Calu3 (cell line): ENCODE results near the gene RABAC1. TPM values are rescaled to one million over a fixed set of nuclear protein-coding genes. Genes with fewer than 3 reads are reported as not detected.
"Not testable (repeated sequence)": the region's sequence is repeated elsewhere in the genome, so short reads cannot be mapped to it uniquely, and the experiment has no call there.

Experiments
- BruUV-seq: library from RNA; stranded (reverse); fragments of 400-500 nt; replicated peaks from 2 replicates; lab custom pipeline; 2021; lab: Mats Ljungman, UMichigan
- CTCF ChIA-PET: fragments of 300-600 bp; sonication (Branson Sonifier 250); formaldehyde crosslinking; loops from one replicate; lab custom pipeline; 2022; ENCODE audit warnings: antibody characterized with exemption; lab: Charles Lee
- DNase-seq: peaks from one replicate; pipeline ENCODE4 v3.0.0; 2022
- H3K27ac Mint-ChIP-seq: one replicate; pipeline ENCODE4 v1.8.0; 2022; ENCODE audit warnings: mixed read lengths; ENCODE audit not compliant: unreplicated experiment
- H3K27me3 Mint-ChIP-seq: one replicate; pipeline ENCODE4 v1.8.0; 2022; ENCODE audit warnings: mixed read lengths; ENCODE audit not compliant: unreplicated experiment
- H3K36me3 Mint-ChIP-seq: one replicate; pipeline ENCODE4 v1.8.0; 2022; ENCODE audit warnings: mild to moderate bottlenecking, moderate library complexity, mixed read lengths; ENCODE audit not compliant: insufficient read depth, unreplicated experiment
- H3K4me1 Mint-ChIP-seq: one replicate; pipeline ENCODE4 v1.8.0; 2022; ENCODE audit warnings: mild to moderate bottlenecking, low read depth, mixed read lengths; ENCODE audit not compliant: unreplicated experiment
- H3K4me3 Mint-ChIP-seq: one replicate; pipeline ENCODE4 v1.8.0; 2022; ENCODE audit warnings: mild to moderate bottlenecking, low read depth, moderate library complexity, mixed read lengths; ENCODE audit not compliant: unreplicated experiment
- H3K9me3 Mint-ChIP-seq: one replicate; pipeline ENCODE4 v1.8.0; 2022; ENCODE audit warnings: low read depth, mixed read lengths; ENCODE audit not compliant: unreplicated experiment
- intact Hi-C: fragments of 100-400 bp; cut with micrococcal nuclease; formaldehyde crosslinking; loops from one replicate; pipeline ENCODE4 v1.10.0; 2022; ENCODE audit not compliant: unreplicated experiment
- total RNA-seq: library from RNA; stranded (reverse); gene quantifications from 2 replicates; pipeline ENCODE4 v1.2.3, GENCODE V29; 2022
- TF ChIP-seq, protein P1 (sequence below): fragments of 200-600 bp; IDR thresholded peaks from one replicate; pipeline ENCODE4 v1.8.0; 2022; ENCODE audit warnings: antibody characterized with exemption; ENCODE audit not compliant: unreplicated experiment

Gene RABAC1
- total RNA-seq, 1 experiment from 2014 or later, result 116 TPM

DNA sequence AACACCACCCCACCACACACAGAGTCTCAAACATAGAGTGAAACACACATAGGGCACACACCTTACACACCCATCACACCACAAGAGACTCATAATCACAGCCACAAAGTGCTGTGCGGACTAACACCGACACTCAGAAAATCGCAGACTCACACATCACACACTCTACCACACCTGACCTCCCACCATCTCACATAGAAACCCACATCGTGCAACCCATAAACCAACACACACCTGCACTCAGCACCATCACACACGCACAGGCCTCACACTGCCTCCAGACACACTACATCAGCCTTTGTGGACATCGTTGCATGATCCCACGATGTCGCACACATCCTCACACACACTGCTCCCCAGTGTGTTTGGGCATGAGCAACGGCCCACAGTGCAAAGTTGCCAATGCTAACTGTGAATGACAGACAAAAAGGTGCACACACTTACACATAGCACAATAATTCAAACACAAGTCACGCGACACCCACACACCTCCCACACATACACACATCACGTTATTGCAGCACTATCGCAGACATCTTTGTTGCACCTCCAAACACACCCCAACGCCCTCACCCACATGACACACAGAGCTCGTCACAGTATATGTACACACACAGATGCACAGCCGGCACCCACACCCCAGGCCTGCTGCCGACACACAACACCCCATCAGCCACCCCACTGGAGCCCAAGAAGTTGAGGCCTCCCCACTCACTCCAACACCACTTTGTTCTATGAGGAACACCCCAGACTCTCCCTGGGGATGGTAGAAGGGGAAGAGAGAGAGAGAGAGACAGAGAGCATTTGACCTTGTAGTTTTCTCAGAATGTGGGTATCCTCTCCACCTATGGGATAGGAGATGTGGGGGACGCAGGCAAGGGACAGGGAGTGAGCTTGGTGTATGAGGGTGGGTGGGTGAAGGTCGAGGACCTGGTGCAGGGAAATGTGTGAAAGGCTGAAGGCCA lies 36.2 kb upstream of the RABAC1 start:
- Mint-ChIP-seq H3K4me1 (peaks cover 20% of the 10 kb centered on the region), H3K27me3 (peaks cover 56% of the 10 kb centered on the region), H3K27ac (no peak overlapping the region), H3K4me3 (peak overlapping the region; percentile 2), H3K36me3 (peaks cover 8% of the 10 kb centered on the region), H3K9me3 (no peaks in the 10 kb centered on the region)
- BruUV-seq, result no TSS peak
- CTCF ChIA-PET, result interaction anchor here (1.1 kb wide), 1 partner anchor 11 kb away, joined by 3 read pairs; no protein-coding TSS in a partner anchor
- intact Hi-C loops, result loop anchor here (5.0 to 10.0 kb wide), 2 partner anchors 37 to 100 kb away; no protein-coding TSS in a partner anchor
- DNase-seq, result no peak
- TF ChIP-seq, protein P1, sequence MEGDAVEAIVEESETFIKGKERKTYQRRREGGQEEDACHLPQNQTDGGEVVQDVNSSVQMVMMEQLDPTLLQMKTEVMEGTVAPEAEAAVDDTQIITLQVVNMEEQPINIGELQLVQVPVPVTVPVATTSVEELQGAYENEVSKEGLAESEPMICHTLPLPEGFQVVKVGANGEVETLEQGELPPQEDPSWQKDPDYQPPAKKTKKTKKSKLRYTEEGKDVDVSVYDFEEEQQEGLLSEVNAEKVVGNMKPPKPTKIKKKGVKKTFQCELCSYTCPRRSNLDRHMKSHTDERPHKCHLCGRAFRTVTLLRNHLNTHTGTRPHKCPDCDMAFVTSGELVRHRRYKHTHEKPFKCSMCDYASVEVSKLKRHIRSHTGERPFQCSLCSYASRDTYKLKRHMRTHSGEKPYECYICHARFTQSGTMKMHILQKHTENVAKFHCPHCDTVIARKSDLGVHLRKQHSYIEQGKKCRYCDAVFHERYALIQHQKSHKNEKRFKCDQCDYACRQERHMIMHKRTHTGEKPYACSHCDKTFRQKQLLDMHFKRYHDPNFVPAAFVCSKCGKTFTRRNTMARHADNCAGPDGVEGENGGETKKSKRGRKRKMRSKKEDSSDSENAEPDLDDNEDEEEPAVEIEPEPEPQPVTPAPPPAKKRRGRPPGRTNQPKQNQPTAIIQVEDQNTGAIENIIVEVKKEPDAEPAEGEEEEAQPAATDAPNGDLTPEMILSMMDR, result no peak

DNA sequence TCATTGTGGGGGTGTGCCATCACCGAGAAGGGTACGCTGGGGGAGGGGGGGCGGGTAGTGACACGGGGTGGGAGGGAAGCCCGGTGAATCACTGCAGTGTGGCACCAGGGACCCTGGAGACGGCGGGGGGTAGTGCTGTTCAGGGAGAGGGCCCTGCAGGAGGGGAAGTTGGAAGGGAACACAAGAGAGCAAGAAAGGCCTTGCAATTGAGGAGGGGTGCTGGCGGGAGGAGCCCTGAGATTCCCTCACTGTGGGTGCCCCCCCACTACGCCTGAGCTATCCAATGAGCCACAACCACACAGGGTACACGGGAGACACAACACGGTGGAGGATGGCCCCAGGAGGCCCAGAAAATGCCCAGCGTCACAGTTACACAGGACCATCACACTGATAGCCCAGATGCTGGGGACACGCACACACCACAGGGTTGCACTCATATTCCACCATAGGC lies 35.4 kb upstream of the RABAC1 start:
- Mint-ChIP-seq H3K27me3 (peaks cover 49% of the 10 kb centered on the region), H3K4me3 (peak overlapping the region; percentile 2), H3K4me1 (peaks cover 14% of the 10 kb centered on the region), H3K27ac (no peak overlapping the region), H3K36me3 (peaks cover 8% of the 10 kb centered on the region), H3K9me3 (no peaks in the 10 kb centered on the region)
- no peak for DNase-seq
- TF ChIP-seq, protein P1, result no peak
- no TSS peak for BruUV-seq
- CTCF ChIA-PET, result interaction anchor here (0.8 to 1.7 kb wide), 2 partner anchors 25 to 40 kb away, joined by 4 to 11 read pairs; no protein-coding TSS in a partner anchor
- intact Hi-C loops, result loop anchor here (10.0 kb wide), 1 partner anchor 100 kb away; no protein-coding TSS in a partner anchor

DNA sequence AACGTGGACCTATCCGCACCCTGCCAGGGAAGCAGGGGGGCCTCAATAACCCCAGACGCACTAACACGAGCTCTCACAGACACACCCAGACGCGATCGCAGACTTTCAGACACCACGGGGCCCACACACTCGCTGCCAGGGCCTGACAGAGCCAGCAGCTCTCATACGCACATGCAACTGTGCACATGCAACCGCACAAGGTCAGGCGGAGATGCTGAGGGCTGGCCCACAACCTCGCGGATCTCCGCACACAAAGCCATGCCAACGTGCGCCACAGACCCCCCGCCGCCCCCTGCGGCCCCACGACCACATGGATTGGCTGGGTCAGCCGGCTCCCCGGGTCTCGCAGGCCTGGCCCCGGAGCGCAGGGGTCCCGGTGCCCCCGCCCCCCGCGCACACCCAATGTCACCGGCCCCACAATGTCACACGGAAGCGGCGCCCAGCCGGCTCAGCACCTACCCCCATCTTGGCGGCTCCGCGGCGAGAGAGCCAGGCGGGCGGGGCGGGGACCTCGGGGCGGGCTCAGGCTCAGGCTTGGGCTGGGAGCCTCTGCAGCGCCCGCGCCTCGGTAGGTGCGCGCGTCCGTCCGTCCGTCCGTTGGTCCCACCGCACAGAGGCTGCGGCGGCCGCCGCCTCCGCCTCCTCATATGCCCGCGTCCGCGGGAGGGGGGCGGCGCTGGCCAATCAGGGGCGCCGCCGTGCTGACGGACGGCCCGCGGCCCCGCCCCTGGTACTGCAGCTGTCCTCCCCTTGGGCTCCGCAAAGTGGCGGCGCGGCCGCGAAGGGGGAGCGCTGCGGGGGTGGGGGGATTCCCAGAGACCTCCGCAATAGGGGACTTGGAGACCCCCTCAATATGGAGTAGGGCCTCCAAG lies 34.7 kb upstream of the RABAC1 start, which contains the start of gene ATP1A3:
ATP1A3 (minus strand) TSS at position 619 of the 872 bp plus-strand sequence; CDS start at position 465, 154 bp downstream.
- intact Hi-C loops, result loop anchor here (10.0 kb wide), 1 partner anchor 101 kb away; no protein-coding TSS in a partner anchor
- no peak within 1 kb of the TSS for H3K27ac Mint-ChIP-seq
- TF ChIP-seq, protein P1, result no peak
- no TSS peak for BruUV-seq
- CTCF ChIA-PET, result interaction anchor here (0.8 to 1.7 kb wide), 2 partner anchors 26 to 41 kb away, joined by 4 to 11 read pairs; no protein-coding TSS in a partner anchor
- peaks cover 9% of the 10 kb centered on the region for H3K4me1 Mint-ChIP-seq
- H3K4me3 Mint-ChIP-seq, result peak within 1 kb of the TSS; percentile 25
- peaks cover 42% of the 10 kb centered on the region for H3K27me3 Mint-ChIP-seq
- DNase-seq, result peak; percentile 78
- H3K9me3 Mint-ChIP-seq, result no peaks in the 10 kb centered on the region
- peaks cover 5% of the 10 kb centered on the region for H3K36me3 Mint-ChIP-seq

DNA sequence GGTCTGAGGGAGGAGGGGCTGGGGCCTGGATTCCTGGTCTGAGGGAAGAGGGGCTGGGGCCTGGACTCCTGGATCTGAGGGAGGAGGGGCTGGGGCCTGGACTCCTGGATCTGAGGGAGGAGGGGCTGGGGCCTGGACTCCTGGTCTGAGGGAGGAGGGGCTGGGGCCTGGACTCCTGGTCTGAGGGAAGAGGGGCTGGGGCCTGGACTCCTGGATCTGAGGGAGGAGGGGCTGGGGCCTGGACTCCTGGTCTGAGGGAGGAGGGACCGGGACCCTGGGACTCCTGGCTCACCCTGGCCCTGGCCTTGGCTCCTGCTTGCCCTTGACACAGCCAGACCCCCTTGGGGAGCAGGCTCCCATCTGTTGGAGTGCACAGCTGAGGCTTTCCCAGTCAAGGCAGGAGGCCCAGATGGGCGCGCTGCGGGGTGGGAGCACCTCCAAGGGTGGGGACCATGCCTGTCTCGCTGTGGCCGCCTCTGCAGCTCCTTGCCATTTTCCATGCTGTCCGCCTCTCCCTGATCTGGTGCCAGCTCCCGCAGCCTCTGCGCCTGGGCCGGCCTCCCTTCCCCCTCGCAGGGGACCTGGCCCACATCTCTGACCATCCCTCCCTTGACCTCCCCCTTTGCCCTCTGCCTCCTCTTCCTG lies 32.9 kb upstream of the RABAC1 start:
- H3K27me3 Mint-ChIP-seq, result peaks cover 28% of the 10 kb centered on the region
- intact Hi-C loops, result loop anchor here (10.0 kb wide), 1 partner anchor 103 kb away; no protein-coding TSS in a partner anchor
- H3K36me3 Mint-ChIP-seq, H3K27ac Mint-ChIP-seq, H3K4me3 Mint-ChIP-seq, BruUV-seq, DNase-seq, H3K9me3 Mint-ChIP-seq, H3K4me1 Mint-ChIP-seq: not testable (repeated sequence)
- CTCF ChIA-PET, result interaction anchor here (0.5 kb wide), 1 partner anchor 18 kb away, joined by 3 read pairs; no protein-coding TSS in a partner anchor
